ENCODE data around the gene ATG5. TPM values are rescaled to one million over a fixed set of nuclear protein-coding genes. Genes with fewer than 3 reads are reported as not detected.

ATG5 gene
- polyA plus RNA-seq, 1 donor (not counting 4 experiments of a cell fraction or from before 2014, with no cell fraction given) = 60.0 TPM

- TF ChIP-seq CTCF (optimal IDR thresholded peaks at IDR 0.05 in 1 of 3, IDR thresholded peaks at IDR 0.05 in 1 of 3, conservative IDR thresholded peaks at IDR 0.05 in 1 of 3; ENCODE audit: extremely low read depth in 1 of 3, insufficient read depth in 2 of 3, low read length in 3 of 3) (no peak), EZH2 (IDR thresholded peaks at IDR 0.05; ENCODE audit: low read length) (no peak)
- DNase-seq (ENCODE audit: low read depth, low spot score) = no peak
- Histone ChIP-seq H3K36me3 (ENCODE audit: control insufficient read depth in 2 of 2, extremely low read depth in 1 of 2, insufficient read depth in 2 of 2, low read length in 2 of 2) (peaks cover 4 to 8% of the 10 kb centered on the region in 2 experiments), H3K9me3 (ENCODE audit: control insufficient read depth, low read depth, low read length) (no peaks in the 10 kb centered on the region), H3K4me2 (ENCODE audit: control insufficient read depth, extremely low read depth, insufficient read depth, low read depth, low read length) (no peak overlapping the region), H3K4me3 (ENCODE audit: control insufficient read depth in 2 of 3, extremely low read depth in 1 of 3, insufficient read depth in 2 of 3, low read depth in 1 of 3, low read length in 3 of 3) (no peak overlapping the region), H3K79me2 (ENCODE audit: control insufficient read depth, insufficient read depth, low read length) (peaks cover 10% of the 10 kb centered on the region), H3K9ac (ENCODE audit: control insufficient read depth, extremely low read depth, insufficient read depth, low read length) (no peak overlapping the region), H2AFZ (ENCODE audit: control insufficient read depth, low read length) (no peak overlapping the region), H3K4me1 (ENCODE audit: control insufficient read depth, extremely low read depth, insufficient read depth, low read length) (no peaks in the 10 kb centered on the region), H3K9me1 (ENCODE audit: control insufficient read depth, extremely low read depth, insufficient read depth, low read length) (no peaks in the 10 kb centered on the region), H3K27me3 (ENCODE audit: control insufficient read depth, extremely low read depth, insufficient read depth, low read length) (no peaks in the 10 kb centered on the region), H4K20me1 (ENCODE audit: control insufficient read depth, extremely low read depth, insufficient read depth, low read length) (no peaks in the 10 kb centered on the region), H3K27ac (ENCODE audit: control insufficient read depth, insufficient read depth, low read length) (no peak overlapping the region)
- no peak for FAIRE-seq
- dilution Hi-C loops (cut with MboI; ENCODE audit: extremely low pct_ligation_motif_present, low sequenced_read_pairs) = no loop called here
These were observed 80.6 kb downstream of the ATG5 start for GRCh38 chr6:106244931-106245330.

- DNase-seq (ENCODE audit: low read depth, low spot score) (no peak), FAIRE-seq (no peak)
- H3K4me2 ChIP-seq (ENCODE audit: control insufficient read depth, extremely low read depth, insufficient read depth, low read depth, low read length) = no peak overlapping the region
- dilution Hi-C loops (cut with MboI; ENCODE audit: extremely low pct_ligation_motif_present, low sequenced_read_pairs) = no loop called here
- H2AFZ ChIP-seq (ENCODE audit: control insufficient read depth, low read length) = no peak overlapping the region
- H3K27me3 ChIP-seq (ENCODE audit: control insufficient read depth, extremely low read depth, insufficient read depth, low read length) = no peaks in the 10 kb centered on the region
- H4K20me1 ChIP-seq (ENCODE audit: control insufficient read depth, extremely low read depth, insufficient read depth, low read length) = no peaks in the 10 kb centered on the region
- TF ChIP-seq CTCF (optimal IDR thresholded peaks at IDR 0.05 in 1 of 3, IDR thresholded peaks at IDR 0.05 in 1 of 3, conservative IDR thresholded peaks at IDR 0.05 in 1 of 3; ENCODE audit: extremely low read depth in 1 of 3, insufficient read depth in 2 of 3, low read length in 3 of 3) (no peak), EZH2 (IDR thresholded peaks at IDR 0.05; ENCODE audit: low read length) (no peak)
- H3K4me1 ChIP-seq (ENCODE audit: control insufficient read depth, extremely low read depth, insufficient read depth, low read length) = no peaks in the 10 kb centered on the region
- peaks cover 4 to 8% of the 10 kb centered on the region in 2 experiments for H3K36me3 ChIP-seq (ENCODE audit: control insufficient read depth in 2 of 2, extremely low read depth in 1 of 2, insufficient read depth in 2 of 2, low read length in 2 of 2)
- peaks cover 12% of the 10 kb centered on the region for H3K79me2 ChIP-seq (ENCODE audit: control insufficient read depth, insufficient read depth, low read length)
- H3K9me1 ChIP-seq (ENCODE audit: control insufficient read depth, extremely low read depth, insufficient read depth, low read length) = no peaks in the 10 kb centered on the region
- no peak overlapping the region for H3K27ac ChIP-seq (ENCODE audit: control insufficient read depth, insufficient read depth, low read length)
- H3K9ac ChIP-seq (ENCODE audit: control insufficient read depth, extremely low read depth, insufficient read depth, low read length) = no peak overlapping the region
- no peak overlapping the region for H3K4me3 ChIP-seq (ENCODE audit: control insufficient read depth in 2 of 3, extremely low read depth in 1 of 3, insufficient read depth in 2 of 3, low read depth in 1 of 3, low read length in 3 of 3)
- no peaks in the 10 kb centered on the region for H3K9me3 ChIP-seq (ENCODE audit: control insufficient read depth, low read depth, low read length)
These were observed 81.0 kb downstream of the ATG5 start for GRCh38 chr6:106244521-106244920.

Data from keratinocyte (primary cell).